22Rv1 (cell line): ENCODE measurements around the gene CD300LD.

Experiments used
- ZFX ChIP-seq: fragments of 450-650 bp; IDR thresholded peaks from 2 replicates; pipeline ENCODE4 v1.6.1; 2017; ENCODE audit warnings: antibody characterized with exemption, borderline replicate concordance
- TF ChIP-seq, protein P1 (sequence below): fragments of 450-650 bp; IDR thresholded peaks from 2 replicates; pipeline ENCODE4 v1.5.1; 2017; ENCODE audit warnings: mild to moderate bottlenecking

DNA sequence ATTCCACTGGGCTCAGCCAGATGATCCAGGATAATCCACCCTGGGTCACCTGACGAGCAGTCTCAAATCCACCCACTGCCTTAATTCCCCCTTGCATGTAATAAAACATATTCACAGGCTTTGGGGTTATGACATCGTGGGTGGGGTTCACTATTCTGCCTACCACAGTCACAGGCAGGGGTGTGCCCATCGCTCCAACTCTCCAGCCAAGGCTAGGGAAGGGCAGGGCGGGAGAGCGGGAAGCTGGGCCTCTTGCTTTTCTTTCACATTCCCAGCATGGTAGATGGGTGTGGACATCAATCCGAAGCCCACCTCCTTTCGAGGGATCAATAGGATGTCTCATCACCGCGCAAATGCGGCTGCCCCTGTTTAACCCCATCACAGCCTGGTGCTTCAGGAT is 12.7 kb upstream of the CD300LD start:
- TF ChIP-seq, protein P1, sequence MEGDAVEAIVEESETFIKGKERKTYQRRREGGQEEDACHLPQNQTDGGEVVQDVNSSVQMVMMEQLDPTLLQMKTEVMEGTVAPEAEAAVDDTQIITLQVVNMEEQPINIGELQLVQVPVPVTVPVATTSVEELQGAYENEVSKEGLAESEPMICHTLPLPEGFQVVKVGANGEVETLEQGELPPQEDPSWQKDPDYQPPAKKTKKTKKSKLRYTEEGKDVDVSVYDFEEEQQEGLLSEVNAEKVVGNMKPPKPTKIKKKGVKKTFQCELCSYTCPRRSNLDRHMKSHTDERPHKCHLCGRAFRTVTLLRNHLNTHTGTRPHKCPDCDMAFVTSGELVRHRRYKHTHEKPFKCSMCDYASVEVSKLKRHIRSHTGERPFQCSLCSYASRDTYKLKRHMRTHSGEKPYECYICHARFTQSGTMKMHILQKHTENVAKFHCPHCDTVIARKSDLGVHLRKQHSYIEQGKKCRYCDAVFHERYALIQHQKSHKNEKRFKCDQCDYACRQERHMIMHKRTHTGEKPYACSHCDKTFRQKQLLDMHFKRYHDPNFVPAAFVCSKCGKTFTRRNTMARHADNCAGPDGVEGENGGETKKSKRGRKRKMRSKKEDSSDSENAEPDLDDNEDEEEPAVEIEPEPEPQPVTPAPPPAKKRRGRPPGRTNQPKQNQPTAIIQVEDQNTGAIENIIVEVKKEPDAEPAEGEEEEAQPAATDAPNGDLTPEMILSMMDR: no peak
- TF ChIP-seq ZFX: no peak
